OCI-LY7 (cell line): ENCODE results near the gene CNDP1.

Source experiments
- CTCF ChIP-seq: fragments of 200-600 bp; sonication (generic); conservative IDR thresholded peaks from 2 replicates; pipeline ENCODE4 v1.5.1; 2014; ENCODE audit warnings: mild to moderate bottlenecking, antibody characterized with exemption, low read length, moderate library complexity, mixed read lengths
- EZH2phosphoT487 ChIP-seq: fragments of 200-600 bp; sonication (generic); IDR thresholded peaks from 2 replicates; pipeline ENCODE4 v1.6.1; 2018; ENCODE audit warnings: low read depth, borderline replicate concordance, mild to moderate bottlenecking, mixed run types, antibody characterized with exemption, low read length, moderate library complexity, mixed read lengths

GRCh38 chr18:74550886-74551285, 16.6 kb downstream of the CNDP1 start:
- no peak for TF ChIP-seq CTCF
- no peak for TF ChIP-seq EZH2phosphoT487
